AG04449 (cell line): ENCODE measurements around the gene GSG1.
"Not testable (repeated sequence)": the region's sequence is repeated elsewhere in the genome, so short reads cannot be mapped to it uniquely, and the experiment has no call there.

ENCODE experiments used
- CTCF ChIA-PET: fragments of 350-600 bp; formaldehyde crosslinking; extraction: SDS; loops from one replicate; lab custom pipeline; 2021; ENCODE audit warnings: antibody characterized with exemption; lab: Yijun Ruan, JAX
- POLR2A ChIA-PET: fragments of 400-600, 350-600 bp; formaldehyde crosslinking; extraction: SDS; loops from one replicate; lab custom pipeline; 2020; ENCODE audit warnings: antibody characterized with exemption, inconsistent platforms; lab: Yijun Ruan, JAX
- DNase-seq: peaks from one replicate; pipeline ENCODE4 v3.0.0-alpha.2; 2010; ENCODE audit warnings: low read depth, low spot score
- H3K4me3 ChIP-seq: 2 replicates; pipeline ENCODE4 v1.5.1; 2011; ENCODE audit warnings: low read depth, mild to moderate bottlenecking, control low read depth, low read length
- CTCF ChIP-seq: IDR thresholded peaks from one replicate; pipeline ENCODE4 v1.5.1; 2011; ENCODE audit warnings: mild to moderate bottlenecking, moderate library complexity, low read length, control low read depth, inconsistent platforms; ENCODE audit not compliant: insufficient read depth; ENCODE audit errors: missing control alignments

Gene GSG1

GRCh38 chr12:13067322-13067721 is 36.1 kb downstream of the GSG1 start:
- DNase-seq: no peak
- ChIA-PET CTCF (no interaction called here), POLR2A (no interaction called here)
- no peak overlapping the region for H3K4me3 ChIP-seq
- no peak for TF ChIP-seq CTCF

GRCh38 chr12:13066459-13066858 is 37.0 kb downstream of the GSG1 start:
- POLR2A ChIA-PET: no interaction called here
- no peak for TF ChIP-seq CTCF
- DNase-seq: no peak
- CTCF ChIA-PET: interaction anchor here (0.5 to 1.7 kb wide), 3 partner anchors 9 to 22 kb away, joined by 3 to 5 read pairs (median 3); no protein-coding TSS in a partner anchor
- no peak overlapping the region for H3K4me3 ChIP-seq

- ChIA-PET POLR2A (no interaction called here), CTCF (interaction anchor here (0.5 to 1.7 kb wide), 3 partner anchors 9 to 22 kb away, joined by 3 to 5 read pairs (median 3); no protein-coding TSS in a partner anchor)
- TF ChIP-seq CTCF: no peak
- no peak for DNase-seq
- H3K4me3 ChIP-seq: no peak overlapping the region
Measured at GRCh38 chr12:13066014-13066413, 37.5 kb downstream of the GSG1 start.

GRCh38 chr12:13062669-13063068 is 40.8 kb downstream of the GSG1 start:
- DNase-seq: no peak
- no peak overlapping the region for H3K4me3 ChIP-seq
- TF ChIP-seq CTCF: no peak
- ChIA-PET CTCF (interaction anchor here (1.0 to 2.3 kb wide), 3 partner anchors 8 to 274 kb away, joined by 3 to 7 read pairs (median 4); no protein-coding TSS in a partner anchor), POLR2A (no interaction called here)

GRCh38 chr12:13061377-13061776 is 42.1 kb downstream of the GSG1 start:
- no peak overlapping the region for H3K4me3 ChIP-seq
- no peak for DNase-seq
- ChIA-PET CTCF (interaction anchor here (1.0 to 1.5 kb wide), 2 partner anchors 151 to 272 kb away, joined by 3 to 4 read pairs; no protein-coding TSS in a partner anchor), POLR2A (no interaction called here)
- TF ChIP-seq CTCF: no peak

- no peak for DNase-seq
- ChIA-PET POLR2A (no interaction called here), CTCF (no interaction called here)
- TF ChIP-seq CTCF: no peak
- H3K4me3 ChIP-seq: no peak overlapping the region
Measured at GRCh38 chr12:13060581-13060980, 42.9 kb downstream of the GSG1 start.

- DNase-seq, H3K4me3 ChIP-seq, POLR2A ChIA-PET: not testable (repeated sequence)
- CTCF ChIA-PET: interaction anchor here (3.0 kb wide), 1 partner anchor 158 kb away, joined by 10 read pairs; no protein-coding TSS in a partner anchor
Measured at GRCh38 chr12:13053617-13054016, 49.9 kb downstream of the GSG1 start.
